GM18907 (cell line): Measurements from ENCODE around the gene GATD1.

Source experiments
- ATAC-seq: cut with Tn5 transposase; IDR thresholded peaks from one replicate; pipeline ENCODE4 v1.9.1; 2021; ENCODE audit warnings: mild to moderate bottlenecking, moderate library complexity; ENCODE audit not compliant: unreplicated experiment

The GATD1 gene

GRCh38 chr11:796565-797295 is 19.4 kb upstream of the GATD1 start:
- ATAC-seq: no peak

DNA sequence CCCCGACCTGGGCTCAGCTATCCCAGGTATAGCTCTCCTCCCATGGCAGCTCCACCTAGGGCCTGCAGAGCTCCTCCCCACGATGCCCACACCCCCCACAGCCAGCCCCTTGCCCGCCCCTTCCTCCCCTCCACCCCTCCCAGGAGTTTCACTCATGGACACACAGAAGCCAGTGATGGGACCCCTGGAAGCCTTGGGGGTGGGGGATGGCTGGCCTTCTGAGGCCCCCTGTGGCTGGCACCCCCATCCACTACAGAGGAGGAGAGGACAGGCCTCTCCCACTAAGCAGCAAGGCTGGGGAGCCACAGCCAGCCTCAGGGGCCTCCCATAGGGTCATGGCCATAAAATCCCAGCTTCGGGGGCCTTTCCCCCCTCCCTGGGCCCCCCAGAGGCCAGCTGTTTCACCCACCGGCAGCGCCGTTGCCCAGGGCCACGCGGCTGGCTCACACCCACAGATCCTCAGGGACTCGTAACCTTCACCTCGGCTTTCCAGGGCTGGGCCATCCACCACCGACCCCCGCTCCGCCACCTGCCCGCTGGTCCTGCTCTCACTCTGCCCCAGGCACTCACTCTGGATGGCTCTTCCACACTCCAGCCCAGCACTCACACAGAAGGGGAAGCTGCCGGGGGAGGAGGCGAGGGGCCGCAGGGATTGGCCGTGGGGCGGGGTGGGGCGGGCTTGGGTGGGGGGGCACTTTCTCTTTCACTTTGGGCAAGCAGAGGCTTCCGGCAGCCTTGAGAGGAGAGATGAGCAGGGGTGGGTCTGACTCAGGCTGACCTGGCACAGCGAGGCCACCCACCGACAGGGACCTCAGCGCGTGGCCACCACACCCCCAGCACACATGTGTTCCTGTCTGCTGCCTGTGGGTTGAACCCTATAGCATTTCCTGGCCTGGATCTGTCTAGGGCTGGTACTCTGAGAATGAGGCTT is 18.6 kb upstream of the GATD1 start:
- no peak for ATAC-seq

DNA sequence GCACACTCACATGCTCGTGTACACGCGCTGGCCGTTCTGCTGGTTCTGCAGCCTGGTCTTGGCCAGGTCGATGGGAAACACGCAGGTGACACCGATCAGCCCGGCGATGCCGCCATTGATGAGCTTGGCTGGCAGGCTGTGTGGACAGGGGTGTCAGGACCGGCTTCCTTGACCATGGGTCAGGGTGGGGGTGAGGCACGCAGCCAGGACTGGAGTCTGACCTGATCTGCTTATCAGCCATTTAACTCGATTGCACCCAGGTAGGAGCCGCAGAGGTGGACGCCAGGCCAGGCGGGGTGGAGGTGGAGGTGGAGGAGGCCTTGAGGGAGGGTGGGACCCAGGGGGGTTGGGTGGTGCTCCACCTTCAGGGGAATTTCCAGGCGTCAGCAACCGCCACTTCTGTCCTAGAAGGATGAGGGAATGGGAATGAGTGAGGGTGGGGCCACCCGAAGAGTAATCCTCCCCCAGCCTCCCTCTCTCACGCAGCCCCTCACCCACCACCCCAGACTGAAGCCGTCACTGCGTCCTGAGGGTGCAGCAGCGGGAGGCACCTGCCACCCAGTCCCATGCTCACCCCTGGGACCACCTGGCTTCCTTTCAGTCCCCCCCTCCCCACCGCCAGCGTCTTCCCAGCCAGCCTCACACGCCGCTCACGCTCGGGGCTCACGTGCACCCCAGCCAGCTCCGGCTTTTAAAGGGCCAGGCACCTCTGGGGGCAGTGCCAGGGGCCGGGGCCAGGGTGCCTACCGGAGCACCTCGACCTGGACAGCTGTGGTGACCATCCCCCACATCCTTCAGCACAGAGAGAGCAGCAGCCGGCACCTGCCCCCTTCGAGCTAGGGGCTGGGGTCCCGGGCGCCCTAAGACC is 17.7 kb upstream of the GATD1 start:
- ATAC-seq: no peak

GRCh38 chr11:794013-794765 is 16.9 kb upstream of the GATD1 start:
- no peak for ATAC-seq

DNA sequence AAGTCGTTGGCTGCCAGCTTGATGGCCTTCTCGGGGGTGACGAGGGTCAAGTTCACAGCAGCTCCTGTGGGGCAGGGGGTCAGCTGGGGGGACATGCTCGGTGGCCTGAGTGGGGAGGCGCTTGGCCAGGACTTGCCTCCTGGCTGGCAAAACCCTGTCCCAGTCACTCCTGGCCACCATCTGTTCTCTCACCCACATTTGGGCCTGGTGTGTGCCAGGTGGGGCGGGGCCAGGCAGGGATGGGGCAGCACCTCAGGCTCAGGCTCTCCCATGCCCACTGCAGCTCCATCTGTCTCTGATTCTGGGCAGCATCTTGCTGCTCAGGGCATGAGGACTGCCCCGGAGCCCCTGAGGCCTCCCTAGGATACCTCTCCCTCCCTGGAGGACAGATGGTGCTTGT is 16.3 kb upstream of the GATD1 start:
- no peak for ATAC-seq

DNA sequence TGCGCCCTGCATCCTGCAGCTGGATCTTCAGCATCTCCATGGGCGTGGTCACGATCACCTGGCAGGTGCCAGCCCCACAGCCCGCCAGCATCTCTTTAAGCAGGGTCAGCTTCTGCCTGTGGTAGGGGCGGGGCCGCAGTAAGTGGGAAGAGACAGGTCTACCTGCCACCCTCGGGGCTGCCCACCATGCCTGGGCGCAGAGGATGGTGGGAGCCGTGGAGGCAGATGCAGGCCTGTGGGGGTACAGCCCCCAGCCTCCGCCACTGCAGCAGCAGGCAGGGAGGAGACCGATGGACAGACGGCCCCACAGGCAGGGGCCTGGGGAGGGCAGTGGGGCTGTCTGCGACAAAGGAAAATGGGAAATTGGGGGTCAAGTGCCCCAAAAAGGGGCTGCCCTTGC is 15.6 kb upstream of the GATD1 start:
- ATAC-seq: no peak

DNA sequence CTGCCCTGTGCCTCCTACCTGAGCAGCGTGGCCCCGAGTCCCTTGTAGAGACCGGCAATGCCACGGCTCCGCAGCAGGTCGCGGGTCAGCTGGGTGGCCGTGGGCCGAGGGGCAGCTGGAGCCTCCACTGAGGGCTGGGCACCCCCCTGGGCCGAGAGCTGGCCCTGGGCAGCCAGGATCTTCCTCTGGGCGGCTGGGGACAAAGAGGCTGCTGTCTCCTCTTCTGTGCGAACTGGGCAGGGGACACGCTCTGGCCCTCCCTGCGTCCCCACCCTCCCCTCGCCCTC is 15.2 kb upstream of the GATD1 start:
- ATAC-seq: no peak

GRCh38 chr11:791658-792534 is 14.6 kb upstream of the GATD1 start:
- no peak for ATAC-seq

- no peak for ATAC-seq
These were observed 13.7 kb upstream of the GATD1 start for GRCh38 chr11:790721-791564.

DNA sequence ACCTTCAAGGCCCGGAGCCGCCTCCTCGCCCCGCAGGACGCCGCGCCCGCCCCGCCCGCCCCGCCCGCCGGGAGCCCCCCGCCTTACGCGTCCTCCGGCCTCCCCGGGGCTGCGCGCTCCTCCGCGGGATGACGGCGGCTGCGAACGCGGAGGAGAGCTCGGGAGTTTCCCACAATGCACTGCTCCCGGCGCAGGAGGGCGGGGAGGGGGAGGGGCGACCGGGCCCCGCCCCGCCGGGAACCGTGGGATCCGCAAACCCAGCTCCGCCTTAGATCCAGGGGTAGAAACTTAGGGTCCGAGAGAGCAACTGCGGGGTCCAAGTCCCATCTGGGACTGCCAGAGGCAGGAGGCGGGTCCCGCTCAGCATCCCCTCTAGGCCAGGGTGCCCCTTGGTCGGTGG is 12.7 kb upstream of the GATD1 start, which contains the start of gene CEND1:
TSS of gene CEND1 (minus strand) at position 148 of the 400 bp plus-strand sequence. CDS start 1,514 bp downstream, outside the sequence.
- no peak for ATAC-seq

- no peak for ATAC-seq
These were observed 12.0 kb upstream of the GATD1 start for GRCh38 chr11:788953-789940.

DNA sequence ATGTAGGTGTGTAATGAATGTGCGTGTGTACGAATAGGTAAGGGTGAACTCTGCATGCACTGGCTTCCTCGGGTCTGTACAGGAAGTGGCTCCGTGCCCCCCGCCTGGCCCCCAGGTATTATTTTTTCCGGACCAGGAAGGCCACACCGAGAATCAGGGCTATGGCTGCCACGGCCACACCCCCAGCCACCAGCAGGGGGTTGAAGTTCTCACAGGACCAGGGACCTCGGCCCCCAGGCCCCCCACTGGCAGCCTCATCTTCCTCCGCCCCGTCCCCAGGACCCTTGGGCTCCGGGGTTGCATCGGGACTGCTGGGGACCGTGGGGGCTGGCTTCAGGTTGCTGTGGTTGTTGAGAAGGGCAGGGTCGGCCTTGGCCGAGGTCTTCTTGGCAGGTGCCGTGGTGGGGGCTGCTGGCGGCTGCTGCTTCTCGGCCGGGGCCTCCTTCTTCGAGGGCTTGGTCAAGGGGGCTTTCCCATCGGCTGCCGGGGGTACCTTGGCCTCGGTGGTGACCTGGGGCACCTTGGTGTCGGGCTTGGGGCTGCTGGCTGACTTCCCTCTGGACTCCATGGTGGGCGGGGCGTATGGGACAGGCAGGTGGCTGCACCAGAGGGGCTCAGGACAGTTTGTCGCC is 10.8 kb upstream of the GATD1 start:
- no peak for ATAC-seq

- no peak for ATAC-seq
These were observed 9.9 kb upstream of the GATD1 start for GRCh38 chr11:787084-787675.

DNA sequence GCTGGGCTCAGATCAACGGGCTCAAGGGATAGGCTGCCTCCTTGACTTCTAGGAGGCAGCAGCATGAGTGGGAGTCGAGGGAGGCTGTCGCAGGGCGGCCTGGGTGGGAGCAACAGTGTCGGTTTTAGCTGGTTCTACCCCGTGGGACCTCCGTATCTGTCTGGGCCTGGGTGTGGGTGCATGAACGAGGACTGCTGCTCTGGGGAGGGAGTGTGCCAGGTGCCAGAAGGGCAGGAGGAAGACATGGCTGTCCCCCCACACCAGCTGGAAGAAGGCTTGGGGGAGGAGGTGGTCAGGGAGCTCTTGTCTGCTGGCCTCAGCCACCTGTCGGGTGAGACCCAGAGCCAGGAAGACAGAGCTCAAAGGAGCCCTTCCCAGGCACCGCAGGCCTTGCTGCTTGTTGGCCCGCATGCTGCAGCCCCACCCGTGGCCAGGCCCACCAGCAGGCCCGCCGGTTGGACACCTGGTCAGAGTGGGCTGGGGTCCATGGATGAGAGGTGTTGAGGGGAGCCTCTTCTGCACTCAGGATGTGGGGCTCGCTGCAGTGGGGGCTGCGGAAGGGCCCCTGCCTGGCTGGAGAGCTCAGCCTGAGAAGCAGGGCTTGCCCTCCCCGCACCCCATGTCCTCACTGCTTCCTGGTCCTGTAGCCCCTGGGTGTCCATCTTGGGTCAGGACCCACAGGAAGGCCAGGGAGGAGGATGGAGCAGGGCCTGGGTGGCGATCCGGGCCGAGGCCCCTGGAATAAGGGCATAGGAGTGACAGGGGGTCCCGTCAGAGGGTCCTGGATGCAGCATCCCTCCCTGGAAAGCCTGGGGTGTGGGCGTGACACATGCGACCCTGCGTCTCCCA is 9.2 kb upstream of the GATD1 start:
- ATAC-seq: no peak

- ATAC-seq: no peak
These were observed 6.3 kb upstream of the GATD1 start for GRCh38 chr11:783581-784015.
